Osteoblast (primary cell): ENCODE results near the gene EYA4. TPM values are rescaled to one million over a fixed set of nuclear protein-coding genes. Genes with fewer than 3 reads are reported as not detected.

Experiments used
- DNase-seq: peaks from one replicate; pipeline ENCODE4 v3.0.0; 2011; ENCODE audit warnings: low spot score, mixed read lengths; ENCODE audit not compliant: insufficient read length; ENCODE audit errors: missing footprints
- H2AFZ ChIP-seq: 2 replicates; pipeline ENCODE4 v1.6.0; 2011; ENCODE audit warnings: mild to moderate bottlenecking, low read length
- H3K27ac ChIP-seq: 2 replicates; pipeline ENCODE4 v1.5.1; 2011; ENCODE audit warnings: mild to moderate bottlenecking, low read depth, low read length, moderate library complexity
- H3K27me3 ChIP-seq: 2 replicates; pipeline ENCODE4 v1.6.0; 2012; ENCODE audit warnings: mild to moderate bottlenecking, control low read depth, inconsistent platforms, low read length, moderate library complexity; ENCODE audit not compliant: insufficient read depth
- H3K36me3 ChIP-seq: 2 replicates; pipeline ENCODE4 v1.5.1; 2011; ENCODE audit warnings: mild to moderate bottlenecking, low read length, control low read depth, moderate library complexity; ENCODE audit not compliant: insufficient read depth
- H3K4me1 ChIP-seq: 2 replicates; pipeline ENCODE4 v1.5.1; 2011; ENCODE audit warnings: mild to moderate bottlenecking, low read length, control low read depth, moderate library complexity; ENCODE audit not compliant: insufficient read depth
- H3K4me2 ChIP-seq: 2 replicates; pipeline ENCODE4 v1.6.0; 2011; ENCODE audit warnings: mild to moderate bottlenecking, low read length; ENCODE audit not compliant: insufficient read depth
- H3K4me3 ChIP-seq: fragments of 200-600 bp; sonication (generic); 3 replicates; pipeline ENCODE4 v1.5.1; 2012; ENCODE audit warnings: mild to moderate bottlenecking, low read length, inconsistent platforms; ENCODE audit not compliant: insufficient read depth
- H3K79me2 ChIP-seq: 2 replicates; pipeline ENCODE4 v1.6.0; 2012; ENCODE audit warnings: mild to moderate bottlenecking, low read length, control low read depth, inconsistent platforms; ENCODE audit not compliant: insufficient read depth
- H3K9me3 ChIP-seq: 2 replicates; pipeline ENCODE4 v1.5.1; 2011; ENCODE audit warnings: low read depth, low read length, control low read depth
- H4K20me1 ChIP-seq: 2 replicates; pipeline ENCODE4 v1.6.0; 2012; ENCODE audit warnings: mild to moderate bottlenecking, low read length, control low read depth; ENCODE audit not compliant: insufficient read depth
- CTCF ChIP-seq: IDR thresholded peaks from 2 replicates; pipeline ENCODE4 v1.5.1; 2011; ENCODE audit warnings: mild to moderate bottlenecking, low read depth, low read length, moderate library complexity; ENCODE audit errors: extremely low read depth
- total RNA-seq: library from RNA; depleted of rRNA; stranded (reverse); fragments of >200 nt; gene quantifications from 2 replicates; pipeline ENCODE4 v1.2.3, GENCODE V29; 2012

EYA4 gene
- total RNA-seq, 1 donor: 35.5 TPM

- no peak overlapping the region for H3K27ac ChIP-seq
- H2AFZ ChIP-seq: no peak overlapping the region
- no peak for TF ChIP-seq CTCF
- H3K79me2 ChIP-seq: no peaks in the 10 kb centered on the region
- peaks cover 4% of the 10 kb centered on the region for H3K4me1 ChIP-seq
- no peaks in the 10 kb centered on the region for H3K36me3 ChIP-seq
- no peaks in the 10 kb centered on the region for H3K27me3 ChIP-seq
- no peak overlapping the region for H3K4me2 ChIP-seq
- no peak overlapping the region for H3K4me3 ChIP-seq
- no peaks in the 10 kb centered on the region for H4K20me1 ChIP-seq
- DNase-seq: peak; percentile 81
- H3K9me3 ChIP-seq: no peaks in the 10 kb centered on the region
These were observed 50.5 kb downstream of the EYA4 start for GRCh38 chr6:133291671-133292070.

- Histone ChIP-seq H3K4me2 (no peak overlapping the region), H3K36me3 (no peaks in the 10 kb centered on the region), H3K9me3 (no peaks in the 10 kb centered on the region), H4K20me1 (no peaks in the 10 kb centered on the region), H3K79me2 (no peaks in the 10 kb centered on the region), H3K4me1 (no peaks in the 10 kb centered on the region), H2AFZ (no peak overlapping the region), H3K27ac (no peak overlapping the region), H3K4me3 (no peak overlapping the region), H3K27me3 (no peaks in the 10 kb centered on the region)
- DNase-seq: no peak
- TF ChIP-seq CTCF: no peak
These were observed 56.5 kb downstream of the EYA4 start for GRCh38 chr6:133297657-133298056.

- Histone ChIP-seq H3K79me2 (no peaks in the 10 kb centered on the region), H3K9me3 (no peaks in the 10 kb centered on the region), H2AFZ (no peak overlapping the region), H3K36me3 (no peaks in the 10 kb centered on the region), H4K20me1 (no peaks in the 10 kb centered on the region), H3K4me3 (no peak overlapping the region), H3K27ac (no peak overlapping the region), H3K27me3 (no peaks in the 10 kb centered on the region), H3K4me2 (no peak overlapping the region), H3K4me1 (no peaks in the 10 kb centered on the region)
- TF ChIP-seq CTCF: no peak
- DNase-seq: no peak
These were observed 57.2 kb downstream of the EYA4 start for GRCh38 chr6:133298335-133298734.

- H3K27ac ChIP-seq: no peak overlapping the region
- H4K20me1 ChIP-seq: no peaks in the 10 kb centered on the region
- H3K4me3 ChIP-seq: no peak overlapping the region
- no peaks in the 10 kb centered on the region for H3K79me2 ChIP-seq
- no peaks in the 10 kb centered on the region for H3K4me1 ChIP-seq
- no peak overlapping the region for H3K4me2 ChIP-seq
- H3K27me3 ChIP-seq: no peaks in the 10 kb centered on the region
- H2AFZ ChIP-seq: no peak overlapping the region
- TF ChIP-seq CTCF: no peak
- no peaks in the 10 kb centered on the region for H3K9me3 ChIP-seq
- no peak for DNase-seq
- H3K36me3 ChIP-seq: no peaks in the 10 kb centered on the region
These were observed 57.6 kb downstream of the EYA4 start for GRCh38 chr6:133298801-133299200.
